Activated T-helper 2 cell treated with anti-CD3 and anti-CD28 coated beads, Interferon-gamma antibody, Interleukin-2, Interleukin-4, amounts not matched to agents 10 μg/mL and 5 μg/mL and 100 μg/mL, durations not matched to agents 14 hours and 24 hours and 36 hours (primary cell): ENCODE results near the gene TRMT112. TPM values are rescaled to one million over a fixed set of nuclear protein-coding genes. Genes with fewer than 3 reads are reported as not detected.

Experiments
- DNase-seq: peaks from one replicate; pipeline ENCODE4 v3.0.0; 2021; ENCODE audit warnings: low spot score
- H3K27ac Mint-ChIP-seq: one replicate; pipeline ENCODE4 v1.8.0; 2021; ENCODE audit warnings: mixed read lengths
- H3K27me3 Mint-ChIP-seq: one replicate; pipeline ENCODE4 v1.8.0; 2021; ENCODE audit warnings: low read depth, mixed read lengths
- H3K36me3 Mint-ChIP-seq: one replicate; pipeline ENCODE4 v1.8.0; 2021; ENCODE audit warnings: low read depth, mixed read lengths
- H3K4me1 Mint-ChIP-seq: one replicate; pipeline ENCODE4 v1.8.0; 2021; ENCODE audit warnings: low read depth, mixed read lengths
- H3K4me3 Mint-ChIP-seq: one replicate; pipeline ENCODE4 v1.8.0; 2021; ENCODE audit warnings: low read depth, mild to moderate bottlenecking, moderate library complexity, mixed read lengths
- H3K9me3 Mint-ChIP-seq: one replicate; pipeline ENCODE4 v1.8.0; 2021; ENCODE audit warnings: mixed read lengths
- intact Hi-C: fragments of 100-400 bp; cut with micrococcal nuclease; formaldehyde crosslinking; loops from one replicate; pipeline ENCODE4 v1.15.1; 2023
- total RNA-seq: library from RNA; stranded (reverse); gene quantifications from 2 replicates; pipeline ENCODE4 v1.2.3, GENCODE V29; 2022

TRMT112 gene
- total RNA-seq = 290 and 291 TPM in 2 replicates

GRCh38 chr11:64317325-64317960 is at the start of gene TRMT112:
TSS of gene TRMT112 (minus strand) at chr11:64317559. CDS start at chr11:64317526, 33 bp downstream.
- no peaks in the 10 kb centered on the region for H3K9me3 Mint-ChIP-seq
- peaks cover 36% of the 10 kb centered on the region for H3K4me1 Mint-ChIP-seq
- H3K27ac Mint-ChIP-seq = peak within 1 kb of the TSS; percentile 99
- intact Hi-C loops = loop anchor here (1.0 kb wide), 5 partner anchors 11 to 76 kb away; partner anchors contain the start of genes FKBP2 and GPR137
- peak; percentile 97 for DNase-seq
- peaks cover 62% of the 10 kb centered on the region for H3K36me3 Mint-ChIP-seq
- H3K4me3 Mint-ChIP-seq = peak within 1 kb of the TSS; percentile 96
- H3K27me3 Mint-ChIP-seq = no peaks in the 10 kb centered on the region

- DNase-seq = no peak
- no peaks in the 10 kb centered on the region for H3K27me3 Mint-ChIP-seq
- peaks cover 68% of the 10 kb centered on the region for H3K36me3 Mint-ChIP-seq
- intact Hi-C loops = no loop called here
- H3K4me1 Mint-ChIP-seq = no peaks in the 10 kb centered on the region
- H3K4me3 Mint-ChIP-seq = no peak overlapping the region
- no peak overlapping the region for H3K27ac Mint-ChIP-seq
- no peaks in the 10 kb centered on the region for H3K9me3 Mint-ChIP-seq
Measured at GRCh38 chr11:64366751-64367150, 49.4 kb upstream of the TRMT112 start.

- no peak overlapping the region for H3K27ac Mint-ChIP-seq
- peaks cover 76% of the 10 kb centered on the region for H3K36me3 Mint-ChIP-seq
- intact Hi-C loops = no loop called here
- H3K4me3 Mint-ChIP-seq = no peak overlapping the region
- H3K9me3 Mint-ChIP-seq = no peaks in the 10 kb centered on the region
- peaks cover 5% of the 10 kb centered on the region for H3K4me1 Mint-ChIP-seq
- no peak for DNase-seq
- no peaks in the 10 kb centered on the region for H3K27me3 Mint-ChIP-seq
Measured at GRCh38 chr11:64364911-64365310, 47.6 kb upstream of the TRMT112 start.

GRCh38 chr11:64364435-64364834 is 47.1 kb upstream of the TRMT112 start:
- Mint-ChIP-seq H3K27ac (no peak overlapping the region), H3K4me3 (no peak overlapping the region), H3K9me3 (no peaks in the 10 kb centered on the region), H3K4me1 (peaks cover 9% of the 10 kb centered on the region), H3K27me3 (no peaks in the 10 kb centered on the region), H3K36me3 (peaks cover 78% of the 10 kb centered on the region)
- no peak for DNase-seq
- intact Hi-C loops = no loop called here

GRCh38 chr11:64362339-64362738 is 45.0 kb upstream of the TRMT112 start:
- H3K27me3 Mint-ChIP-seq = no peaks in the 10 kb centered on the region
- intact Hi-C loops = no loop called here
- no peak for DNase-seq
- H3K4me3 Mint-ChIP-seq = no peak overlapping the region
- H3K27ac Mint-ChIP-seq = no peak overlapping the region
- no peaks in the 10 kb centered on the region for H3K9me3 Mint-ChIP-seq
- peaks cover 66% of the 10 kb centered on the region for H3K36me3 Mint-ChIP-seq
- peaks cover 17% of the 10 kb centered on the region for H3K4me1 Mint-ChIP-seq

GRCh38 chr11:64361659-64362058 is 44.3 kb upstream of the TRMT112 start:
- intact Hi-C loops = no loop called here
- no peak for DNase-seq
- H3K36me3 Mint-ChIP-seq = peaks cover 65% of the 10 kb centered on the region
- no peaks in the 10 kb centered on the region for H3K9me3 Mint-ChIP-seq
- no peaks in the 10 kb centered on the region for H3K27me3 Mint-ChIP-seq
- H3K4me3 Mint-ChIP-seq = peak overlapping the region; percentile 37
- peaks cover 18% of the 10 kb centered on the region for H3K4me1 Mint-ChIP-seq
- H3K27ac Mint-ChIP-seq = no peak overlapping the region

GRCh38 chr11:64360448-64360921 is 43.1 kb upstream of the TRMT112 start:
- peak overlapping the region; percentile 91 for H3K4me3 Mint-ChIP-seq

GRCh38 chr11:64359712-64360445 is 42.5 kb upstream of the TRMT112 start:
- Mint-ChIP-seq H3K9me3 (no peaks in the 10 kb centered on the region), H3K4me3 (peak overlapping the region; percentile 91), H3K27me3 (no peaks in the 10 kb centered on the region), H3K36me3 (peaks cover 54% of the 10 kb centered on the region), H3K4me1 (peaks cover 21% of the 10 kb centered on the region), H3K27ac (peak overlapping the region; percentile 68)
- intact Hi-C loops = loop anchor here (2.0 to 5.0 kb wide), 2 partner anchors 19 to 153 kb away; partner anchors contain the start of genes CCDC88B and FERMT3
- DNase-seq = peak; percentile 23

More at GRCh38 chr11:64360448-64360921, 43.1 kb upstream of the TRMT112 start:
- intact Hi-C loops = no loop called here
- DNase-seq = no peak
- H3K36me3 Mint-ChIP-seq = peaks cover 57% of the 10 kb centered on the region
- H3K4me1 Mint-ChIP-seq = peaks cover 21% of the 10 kb centered on the region
- H3K27ac Mint-ChIP-seq = no peak overlapping the region
- H3K9me3 Mint-ChIP-seq = no peaks in the 10 kb centered on the region
- H3K27me3 Mint-ChIP-seq = no peaks in the 10 kb centered on the region

GRCh38 chr11:64358907-64359711 is 41.8 kb upstream of the TRMT112 start, which contains the start of gene RPS6KA4:
TSS of gene RPS6KA4 (plus strand) at chr11:64359162. CDS start at chr11:64359236, 74 bp downstream.
- H3K9me3 Mint-ChIP-seq = no peaks in the 10 kb centered on the region
- DNase-seq = peak; percentile 54
- H3K27me3 Mint-ChIP-seq = no peaks in the 10 kb centered on the region
- H3K27ac Mint-ChIP-seq = peak within 1 kb of the TSS; percentile 83
- H3K36me3 Mint-ChIP-seq = peaks cover 50% of the 10 kb centered on the region
- peak within 1 kb of the TSS; percentile 91 for H3K4me3 Mint-ChIP-seq
- peaks cover 21% of the 10 kb centered on the region for H3K4me1 Mint-ChIP-seq
- intact Hi-C loops = loop anchor here (1.0 to 5.0 kb wide), 3 partner anchors 18 to 152 kb away; partner anchors contain the start of genes CCDC88B, FERMT3 and TRMT112

- no peak for DNase-seq
- peak overlapping the region; percentile 83 for H3K27ac Mint-ChIP-seq
- H3K27me3 Mint-ChIP-seq = no peaks in the 10 kb centered on the region
- peaks cover 21% of the 10 kb centered on the region for H3K4me1 Mint-ChIP-seq
- peak overlapping the region; percentile 77 for H3K4me3 Mint-ChIP-seq
- peaks cover 47% of the 10 kb centered on the region for H3K36me3 Mint-ChIP-seq
- intact Hi-C loops = loop anchor here (1.0 to 5.0 kb wide), 3 partner anchors 18 to 151 kb away; partner anchors contain the start of genes CCDC88B, FERMT3 and TRMT112
- H3K9me3 Mint-ChIP-seq = no peaks in the 10 kb centered on the region
Measured at GRCh38 chr11:64358536-64358906, 41.2 kb upstream of the TRMT112 start.

GRCh38 chr11:64357904-64358535 is 40.7 kb upstream of the TRMT112 start:
- Mint-ChIP-seq H3K36me3 (peaks cover 42% of the 10 kb centered on the region), H3K27ac (peak overlapping the region; percentile 83), H3K27me3 (no peaks in the 10 kb centered on the region), H3K4me3 (peak overlapping the region; percentile 77), H3K4me1 (peaks cover 21% of the 10 kb centered on the region), H3K9me3 (no peaks in the 10 kb centered on the region)
- peak; percentile 28 for DNase-seq
- intact Hi-C loops = loop anchor here (1.0 to 5.0 kb wide), 3 partner anchors 17 to 151 kb away; partner anchors contain the start of genes CCDC88B, FERMT3 and TRMT112

- peak overlapping the region; percentile 83 for H3K27ac Mint-ChIP-seq
- H3K36me3 Mint-ChIP-seq = peaks cover 36% of the 10 kb centered on the region
- H3K27me3 Mint-ChIP-seq = no peaks in the 10 kb centered on the region
- intact Hi-C loops = loop anchor here (5.0 kb wide), 1 partner anchor 150 kb away; the partner anchor contains the start of gene FERMT3
- DNase-seq = no peak
- no peaks in the 10 kb centered on the region for H3K9me3 Mint-ChIP-seq
- peaks cover 21% of the 10 kb centered on the region for H3K4me1 Mint-ChIP-seq
- peak overlapping the region; percentile 77 for H3K4me3 Mint-ChIP-seq
Measured at GRCh38 chr11:64357446-64357845, 40.1 kb upstream of the TRMT112 start.
